K562 (cell line): ENCODE results near the gene ASGR1.

Experiments used
- POLR2A ChIP-seq: fragments of 450-650 bp; conservative IDR thresholded peaks from 2 replicates; pipeline ENCODE4 v1.6.1; 2016
- POLR2AphosphoS5 ChIP-seq: IDR thresholded peaks from 2 replicates; pipeline ENCODE4 v1.6.1; 2011; ENCODE audit warnings: mild to moderate bottlenecking, low read depth, low read length, moderate library complexity; ENCODE audit not compliant: control insufficient read depth, insufficient read depth
- TF ChIP-seq, protein P1 (sequence below), 3 experiments: IDR thresholded peaks in 2 of 3; conservative IDR thresholded peaks in 1 of 3; 2 replicates each; pipeline ENCODE4 v1.5.1; 2011 to 2012; ENCODE audit warnings: low read length in 3 of 3, mild to moderate bottlenecking in 3 of 3, control low read depth in 2 of 3, improper control_type of control experiment in 1 of 3, inconsistent platforms in 1 of 3, low read depth in 1 of 3, mixed read lengths in 1 of 3, moderate library complexity in 1 of 3; ENCODE audit not compliant: insufficient read depth in 2 of 3
- TF ChIP-seq, protein P2 (sequence below), 2 experiments: fragments of 450-650 bp in 1 of 2; sonication (generic) in 1 of 2; formaldehyde crosslinking in 1 of 2; IDR thresholded peaks in 1 of 2; conservative IDR thresholded peaks in 1 of 2; 2 replicates each; pipeline versions ENCODE4 v1.6.1 to v1.8.1; 2016 to 2023; ENCODE audit warnings: mild to moderate bottlenecking in 2 of 2, moderate library complexity in 2 of 2, inconsistent platforms in 1 of 2, missing genetic modification reagents in 1 of 2

DNA sequence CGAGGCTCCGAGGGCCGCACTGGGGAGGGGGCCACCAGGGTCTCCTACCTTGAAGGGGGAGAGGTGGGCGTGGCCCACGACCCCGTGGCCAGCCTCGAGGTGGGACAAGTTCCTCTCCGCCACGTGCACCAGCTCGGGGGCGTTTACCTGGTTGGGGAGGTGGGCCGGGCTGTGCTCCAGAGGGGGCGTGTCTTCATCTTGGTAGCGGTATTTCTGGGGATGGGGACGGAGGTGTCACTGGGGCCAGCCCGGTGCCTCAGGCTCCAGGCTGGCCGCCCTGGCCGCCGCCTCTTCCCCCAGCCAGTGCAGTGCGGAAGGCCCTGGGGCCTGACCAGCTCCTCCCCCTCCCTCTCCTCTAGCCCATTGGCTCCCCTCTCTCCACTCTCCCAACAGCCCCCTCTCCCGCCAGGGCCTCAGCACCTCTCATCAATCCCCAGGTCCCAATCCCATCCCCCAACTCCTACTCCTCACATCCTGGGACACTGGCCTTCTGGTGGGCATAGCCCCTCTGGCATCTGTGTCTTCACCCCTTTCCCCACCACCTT is 28.9 kb upstream of the ASGR1 start:
- TF ChIP-seq, protein P1, sequence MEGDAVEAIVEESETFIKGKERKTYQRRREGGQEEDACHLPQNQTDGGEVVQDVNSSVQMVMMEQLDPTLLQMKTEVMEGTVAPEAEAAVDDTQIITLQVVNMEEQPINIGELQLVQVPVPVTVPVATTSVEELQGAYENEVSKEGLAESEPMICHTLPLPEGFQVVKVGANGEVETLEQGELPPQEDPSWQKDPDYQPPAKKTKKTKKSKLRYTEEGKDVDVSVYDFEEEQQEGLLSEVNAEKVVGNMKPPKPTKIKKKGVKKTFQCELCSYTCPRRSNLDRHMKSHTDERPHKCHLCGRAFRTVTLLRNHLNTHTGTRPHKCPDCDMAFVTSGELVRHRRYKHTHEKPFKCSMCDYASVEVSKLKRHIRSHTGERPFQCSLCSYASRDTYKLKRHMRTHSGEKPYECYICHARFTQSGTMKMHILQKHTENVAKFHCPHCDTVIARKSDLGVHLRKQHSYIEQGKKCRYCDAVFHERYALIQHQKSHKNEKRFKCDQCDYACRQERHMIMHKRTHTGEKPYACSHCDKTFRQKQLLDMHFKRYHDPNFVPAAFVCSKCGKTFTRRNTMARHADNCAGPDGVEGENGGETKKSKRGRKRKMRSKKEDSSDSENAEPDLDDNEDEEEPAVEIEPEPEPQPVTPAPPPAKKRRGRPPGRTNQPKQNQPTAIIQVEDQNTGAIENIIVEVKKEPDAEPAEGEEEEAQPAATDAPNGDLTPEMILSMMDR (IDR thresholded peaks at IDR 0.05 in 2 of 3, conservative IDR thresholded peaks at IDR 0.05 in 1 of 3; ENCODE audit: insufficient read depth in 2 of 3, low read depth in 1 of 3, low read length in 3 of 3): no peak
- TF ChIP-seq POLR2A: no peak
- TF ChIP-seq, protein P2, sequence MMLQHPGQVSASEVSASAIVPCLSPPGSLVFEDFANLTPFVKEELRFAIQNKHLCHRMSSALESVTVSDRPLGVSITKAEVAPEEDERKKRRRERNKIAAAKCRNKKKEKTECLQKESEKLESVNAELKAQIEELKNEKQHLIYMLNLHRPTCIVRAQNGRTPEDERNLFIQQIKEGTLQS (IDR thresholded peaks at IDR 0.05): no peak
- TF ChIP-seq, protein P2 (CRISPR knock-in tag; conservative IDR thresholded peaks at IDR 0.05): no peak
- no peak for TF ChIP-seq POLR2AphosphoS5
